HepG2 (cell line): Measurements from ENCODE around the gene FILIP1. TPM values are rescaled to one million over a fixed set of nuclear protein-coding genes. Genes with fewer than 3 reads are reported as not detected.
A peak's percentile ranks its signal among the peaks of the same experiment; 100 is the strongest.

Source experiments
- CCDC6 ChIP-seq: sonication (generic); formaldehyde crosslinking; IDR thresholded peaks from 2 replicates; pipeline ENCODE4 v1.8.1; 2022; ENCODE audit warnings: mild to moderate bottlenecking, missing genetic modification reagents, moderate library complexity
- E2F2 ChIP-seq: sonication (generic); formaldehyde crosslinking; IDR thresholded peaks from 2 replicates; pipeline ENCODE4 v1.4.0; 2020; ENCODE audit warnings: missing genetic modification reagents, borderline replicate concordance
- FOXO4 ChIP-seq: sonication (generic); formaldehyde crosslinking; conservative IDR thresholded peaks from 2 replicates; pipeline ENCODE4 v1.8.1; 2023; ENCODE audit warnings: missing genetic modification reagents
- KAT7 ChIP-seq: IDR thresholded peaks from 2 replicates; pipeline ENCODE4 v1.6.1; 2018; ENCODE audit warnings: borderline replicate concordance, missing compliant biosample characterization
- NFIC ChIP-seq: IDR thresholded peaks from 2 replicates; pipeline ENCODE4 v1.6.1; 2012; ENCODE audit warnings: mild to moderate bottlenecking, low read length, inconsistent platforms
- POGK ChIP-seq: sonication (generic); formaldehyde crosslinking; conservative IDR thresholded peaks from 2 replicates; pipeline ENCODE4 v1.8.0; 2022; ENCODE audit warnings: mild to moderate bottlenecking, moderate library complexity, missing genetic modification reagents
- SCMH1 ChIP-seq: sonication (generic); formaldehyde crosslinking; IDR thresholded peaks from 2 replicates; pipeline ENCODE4 v1.9.0; 2021; ENCODE audit warnings: missing genetic modification reagents, mild to moderate bottlenecking, borderline replicate concordance
- ZBTB40 ChIP-seq, 2 experiments: fragments of 450-650 bp in 1 of 2; sonication (generic) in 1 of 2; formaldehyde crosslinking in 1 of 2; IDR thresholded peaks; 2 replicates each; pipeline versions ENCODE4 v1.6.1 to v1.8.0; 2016 to 2022; ENCODE audit warnings: antibody characterized with exemption in 1 of 2, mild to moderate bottlenecking in 1 of 2, missing genetic modification reagents in 1 of 2
- ZNF556 ChIP-seq: sonication (generic); formaldehyde crosslinking; IDR thresholded peaks from 2 replicates; pipeline ENCODE4 v1.4.0; 2020; ENCODE audit warnings: mild to moderate bottlenecking, missing genetic modification reagents, borderline replicate concordance
- ZNF564 ChIP-seq: sonication (generic); formaldehyde crosslinking; IDR thresholded peaks from 2 replicates; pipeline ENCODE4 v1.8.1; 2023; ENCODE audit warnings: mild to moderate bottlenecking, missing genetic modification reagents
- polyA plus RNA-seq, 8 experiments: library from polyadenylated mRNA; depleted of rRNA in 3 of 8; stranded (reverse) in 7 of 8; unstranded in 1 of 8; fragments of >200 nt; fragmentation: Illumina TruSeq in 4 of 8; extraction: Trizol in 4 of 8; gene quantifications; 2 replicates each; pipeline versions ENCODE4 v1.2.1 to v1.2.3, GENCODE V29; 2011 to 2016; ENCODE audit warnings: low read depth in 4 of 8, missing spikeins in 1 of 8, mixed read lengths in 1 of 8; ENCODE audit not compliant: insufficient read depth in 1 of 8
- total RNA-seq, 5 experiments: library from RNA; depleted of rRNA; stranded (reverse); fragments of >200 nt; fragmentation: Illumina TruSeq; extraction: Trizol; gene quantifications; 2 replicates each; pipeline ENCODE4 v1.2.3, GENCODE V29; 2016; ENCODE audit warnings: low read depth in 1 of 5

The FILIP1 gene
- total and polyA plus RNA-seq, 2 of the 13 experiments (the other 11 are each of a cell fraction or from before 2014, with no cell fraction given) = not detected

GRCh38 chr6:75243333-75244062 lies 250.1 kb downstream of the FILIP1 start, which contains the start of gene COX7A2 (continued):
- TF ChIP-seq SCMH1 (CRISPR knock-in tag) (no peak), FOXO4 (no peak), CCDC6 (CRISPR knock-in tag) (peak; percentile 75; the same call in 1 of the 2 replicates), NFIC (peak; percentile 53; the same call in 1 of the 2 replicates), KAT7 (peak; percentile 82), ZBTB40 (IDR thresholded peaks at IDR 0.05) (peak; percentile 75), ZBTB40 (CRISPR knock-in tag; IDR thresholded peaks at IDR 0.05) (peak; percentile 66), ZNF556 (CRISPR knock-in tag) (peak; percentile 43; the same call in 1 of the 2 replicates), POGK (CRISPR knock-in tag) (0 out of 2 replicates have a peak, but pooled peaks have one; percentile 39), ZNF564 (CRISPR knock-in tag) (peak; percentile 79; the same call in 1 of the 2 replicates), E2F2 (CRISPR knock-in tag) (no peak)
